ENCODE results near the gene DDX41. TPM values are rescaled to one million over a fixed set of nuclear protein-coding genes. Genes with fewer than 3 reads are reported as not detected.
"Not testable (repeated sequence)": the region's sequence is repeated elsewhere in the genome, so short reads cannot be mapped to it uniquely, and the experiment has no call there.

DDX41 gene
- total RNA-seq (76.5 and 79.1 TPM in 2 replicates), polyA plus RNA-seq (66.8 and 71.5 TPM in 2 replicates), polyA minus RNA-seq (ENCODE audit: low replicate concordance) (77.3 and 114 TPM in 2 replicates)
- 120 and 261 TPM in 2 replicates for polyA plus RNA-seq (2012)

DNA sequence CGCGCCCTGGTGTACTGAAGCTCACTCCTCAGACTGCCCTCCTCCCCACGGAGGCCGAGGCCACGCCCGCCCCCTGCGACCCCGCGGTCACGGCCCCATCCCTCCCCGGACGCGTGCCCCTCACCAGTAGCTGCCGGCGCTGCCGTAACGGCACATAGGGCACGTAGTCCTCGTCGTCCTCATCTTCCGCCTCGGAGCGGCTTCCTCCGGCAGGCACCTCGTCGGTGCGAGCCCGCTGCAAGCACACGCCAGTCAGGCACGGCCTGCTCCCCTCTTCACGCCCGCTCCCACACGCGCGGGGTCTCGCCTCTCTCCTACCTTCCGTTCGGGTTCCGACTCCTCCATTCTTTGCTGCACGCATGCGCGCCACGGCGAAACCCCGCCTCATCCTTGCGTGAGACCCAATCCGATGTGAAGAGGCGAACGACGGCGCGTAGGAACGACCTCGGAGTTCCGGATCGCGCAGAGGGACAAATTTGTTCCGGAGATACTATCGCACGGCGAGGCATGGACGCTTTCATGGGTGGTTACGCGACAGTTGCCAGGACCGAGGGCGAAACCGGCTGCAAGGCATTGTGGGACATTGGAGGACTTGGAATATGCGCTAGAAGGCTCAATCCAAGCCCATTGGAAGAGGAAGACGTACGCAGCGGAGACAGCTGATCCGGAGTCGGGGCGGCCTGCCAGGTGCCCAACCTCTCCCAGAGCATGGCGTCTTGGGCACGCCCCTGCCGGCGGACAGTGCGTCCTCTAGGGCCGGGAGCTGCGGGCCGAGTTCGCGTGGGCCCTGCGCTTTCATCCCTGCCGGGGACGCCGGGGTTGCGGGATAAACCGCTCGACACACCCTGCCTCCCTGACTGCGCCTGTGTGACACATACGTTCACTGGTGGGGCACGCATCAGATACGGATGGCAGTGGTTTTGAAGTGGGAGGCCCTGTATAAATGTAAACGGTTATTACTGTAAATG, at the start of gene DDX41:
TSS of gene DDX41 (minus strand) at position 361 of the 968 bp plus-strand sequence. CDS start at position 345, 16 bp downstream.
- Histone ChIP-seq H3K4me2 (ENCODE audit: extremely low read depth, insufficient read depth, low read length) (peak within 1 kb of the TSS; percentile 56), H3K79me2 (ENCODE audit: control insufficient read depth, insufficient read depth, low read length) (peaks cover 25% of the 10 kb centered on the region), H3K9ac (ENCODE audit: insufficient read depth, low read length) (peak within 1 kb of the TSS; percentile 83), H3K27ac (ENCODE audit: insufficient read depth, low read length) (peak within 1 kb of the TSS; percentile 89), H3K4me3 (replicated peaks in 1 of 4; ENCODE audit: control extremely low read depth in 1 of 4, insufficient read depth in 1 of 4, low read depth in 3 of 4, low read length in 4 of 4) (peak within 1 kb of the TSS; percentile 75 to 95 (median 82)), H2AFZ (ENCODE audit: low read length) (peak within 1 kb of the TSS; percentile 87), H3K27me3 (ENCODE audit: control insufficient read depth, insufficient read depth, low read length) (no peaks in the 10 kb centered on the region), H3K9me3 (ENCODE audit: control insufficient read depth, insufficient read depth, low read depth, low read length) (no peaks in the 10 kb centered on the region), H3K4me1 (ENCODE audit: control insufficient read depth, extremely low read depth, insufficient read depth, low read length) (peaks cover 10% of the 10 kb centered on the region), H4K20me1 (ENCODE audit: control insufficient read depth, extremely low read depth, insufficient read depth, low read length) (no peaks in the 10 kb centered on the region), H3K36me3 (ENCODE audit: control insufficient read depth, insufficient read depth, low read length) (peaks cover 39% of the 10 kb centered on the region)
- TF ChIP-seq, protein P1, sequence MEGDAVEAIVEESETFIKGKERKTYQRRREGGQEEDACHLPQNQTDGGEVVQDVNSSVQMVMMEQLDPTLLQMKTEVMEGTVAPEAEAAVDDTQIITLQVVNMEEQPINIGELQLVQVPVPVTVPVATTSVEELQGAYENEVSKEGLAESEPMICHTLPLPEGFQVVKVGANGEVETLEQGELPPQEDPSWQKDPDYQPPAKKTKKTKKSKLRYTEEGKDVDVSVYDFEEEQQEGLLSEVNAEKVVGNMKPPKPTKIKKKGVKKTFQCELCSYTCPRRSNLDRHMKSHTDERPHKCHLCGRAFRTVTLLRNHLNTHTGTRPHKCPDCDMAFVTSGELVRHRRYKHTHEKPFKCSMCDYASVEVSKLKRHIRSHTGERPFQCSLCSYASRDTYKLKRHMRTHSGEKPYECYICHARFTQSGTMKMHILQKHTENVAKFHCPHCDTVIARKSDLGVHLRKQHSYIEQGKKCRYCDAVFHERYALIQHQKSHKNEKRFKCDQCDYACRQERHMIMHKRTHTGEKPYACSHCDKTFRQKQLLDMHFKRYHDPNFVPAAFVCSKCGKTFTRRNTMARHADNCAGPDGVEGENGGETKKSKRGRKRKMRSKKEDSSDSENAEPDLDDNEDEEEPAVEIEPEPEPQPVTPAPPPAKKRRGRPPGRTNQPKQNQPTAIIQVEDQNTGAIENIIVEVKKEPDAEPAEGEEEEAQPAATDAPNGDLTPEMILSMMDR (conservative IDR thresholded peaks at IDR 0.05 in 1 of 2, IDR thresholded peaks at IDR 0.05 in 1 of 2; ENCODE audit: low read depth in 1 of 2, low read length in 2 of 2) = no peak
- TF ChIP-seq EZH2 (IDR thresholded peaks at IDR 0.05; ENCODE audit: low read length, missing control alignments) = no peak
- peak; percentile 98 to 100 for DNase-seq (ENCODE audit: low read depth in 2 of 2)

DNA sequence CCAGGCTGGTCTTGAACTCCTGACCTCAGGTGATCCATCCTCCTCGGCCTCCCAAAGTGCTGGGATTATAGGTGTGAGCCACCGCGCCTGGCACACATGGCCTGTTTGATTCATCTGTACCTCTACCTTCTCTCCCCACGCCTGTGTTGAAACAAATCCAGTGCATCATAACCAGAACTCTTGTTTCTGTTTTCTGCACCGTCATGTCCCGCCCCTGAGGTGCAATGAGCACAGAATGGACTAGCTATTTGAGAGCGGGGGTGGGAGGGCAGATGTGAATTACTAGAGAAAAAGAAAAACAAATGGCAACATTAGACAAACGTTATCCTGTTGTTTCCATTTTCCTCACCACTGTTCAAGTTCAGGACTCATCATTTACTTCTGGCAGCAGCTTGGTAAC, 48.3 kb upstream of the DDX41 start:
- DNase-seq (ENCODE audit: low read depth in 2 of 2) = no peak
- no peak overlapping the region for H3K4me2 ChIP-seq (ENCODE audit: extremely low read depth, insufficient read depth, low read length)
- no peak for TF ChIP-seq EZH2 (IDR thresholded peaks at IDR 0.05; ENCODE audit: low read length, missing control alignments)
- TF ChIP-seq, protein P1 (conservative IDR thresholded peaks at IDR 0.05 in 1 of 2, IDR thresholded peaks at IDR 0.05 in 1 of 2; ENCODE audit: low read depth in 1 of 2, low read length in 2 of 2) = no peak

DNA sequence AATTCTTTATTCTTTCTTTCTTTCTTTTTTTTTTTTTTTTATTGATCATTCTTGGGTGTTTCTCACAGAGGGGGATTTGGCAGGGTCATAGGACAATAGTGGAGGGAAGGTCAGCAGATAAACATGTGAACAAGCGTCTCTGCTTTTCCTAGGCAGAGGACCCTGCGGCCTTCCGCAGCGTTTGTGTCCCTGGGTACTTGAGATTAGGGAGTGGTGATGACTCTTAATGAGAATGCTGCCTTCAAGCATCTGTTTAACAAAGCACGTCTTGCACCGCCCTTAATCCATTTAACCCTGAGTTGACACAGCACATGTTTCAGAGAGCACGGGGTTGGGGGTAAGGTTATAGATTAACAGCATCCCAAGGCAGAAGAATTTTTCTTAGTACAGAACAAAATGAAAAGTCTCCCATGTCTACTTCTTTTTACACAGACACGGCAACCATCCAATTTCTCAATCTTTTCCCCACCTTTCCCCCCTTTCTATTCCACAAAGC, 42.7 kb upstream of the DDX41 start:
- not testable (repeated sequence) for DNase-seq (ENCODE audit: low read depth in 2 of 2); H3K4me1 ChIP-seq (ENCODE audit: control insufficient read depth, extremely low read depth, insufficient read depth, low read length); H3K79me2 ChIP-seq (ENCODE audit: control insufficient read depth, insufficient read depth, low read length); H2AFZ ChIP-seq (ENCODE audit: low read length); H3K27ac ChIP-seq (ENCODE audit: insufficient read depth, low read length); H4K20me1 ChIP-seq (ENCODE audit: control insufficient read depth, extremely low read depth, insufficient read depth, low read length); H3K4me3 ChIP-seq (replicated peaks in 1 of 4; ENCODE audit: control extremely low read depth in 1 of 4, insufficient read depth in 1 of 4, low read depth in 3 of 4, low read length in 4 of 4); H3K27me3 ChIP-seq (ENCODE audit: control insufficient read depth, insufficient read depth, low read length); H3K36me3 ChIP-seq (ENCODE audit: control insufficient read depth, insufficient read depth, low read length); H3K4me2 ChIP-seq (ENCODE audit: extremely low read depth, insufficient read depth, low read length); H3K9me3 ChIP-seq (ENCODE audit: control insufficient read depth, insufficient read depth, low read depth, low read length); H3K9ac ChIP-seq (ENCODE audit: insufficient read depth, low read length)

More for the DNA sequence above, 48.3 kb upstream of the DDX41 start:
- H2AFZ ChIP-seq (ENCODE audit: low read length) = no peak overlapping the region
- H3K79me2 ChIP-seq (ENCODE audit: control insufficient read depth, insufficient read depth, low read length) = no peaks in the 10 kb centered on the region
- H3K27me3 ChIP-seq (ENCODE audit: control insufficient read depth, insufficient read depth, low read length) = no peaks in the 10 kb centered on the region
- H3K9me3 ChIP-seq (ENCODE audit: control insufficient read depth, insufficient read depth, low read depth, low read length) = no peaks in the 10 kb centered on the region
- H3K36me3 ChIP-seq (ENCODE audit: control insufficient read depth, insufficient read depth, low read length) = no peaks in the 10 kb centered on the region
- H3K9ac ChIP-seq (ENCODE audit: insufficient read depth, low read length) = no peak overlapping the region
- no peak overlapping the region for H3K4me3 ChIP-seq (replicated peaks in 1 of 4; ENCODE audit: control extremely low read depth in 1 of 4, insufficient read depth in 1 of 4, low read depth in 3 of 4, low read length in 4 of 4)
- H3K27ac ChIP-seq (ENCODE audit: insufficient read depth, low read length) = no peak overlapping the region
- H4K20me1 ChIP-seq (ENCODE audit: control insufficient read depth, extremely low read depth, insufficient read depth, low read length) = no peaks in the 10 kb centered on the region
- H3K4me1 ChIP-seq (ENCODE audit: control insufficient read depth, extremely low read depth, insufficient read depth, low read length) = no peaks in the 10 kb centered on the region

All from fibroblast of lung (primary cell).